Pancreas (tissue), 10 donors: ENCODE data around the gene ZNF543. TPM values are rescaled to one million over a fixed set of nuclear protein-coding genes. Genes with fewer than 3 reads are reported as not detected.

Experiments
- ATAC-seq, 4 donors: fragments of 200-7000 bp; cut with Tn5 transposase; one replicate each; pipeline versions ENCODE4 v1.8.0 to v1.9.1; 2020; ENCODE audit warnings: mild to moderate bottlenecking in 4 of 4, moderate library complexity in 4 of 4
- DNase-seq, 6 donors: peaks; one replicate each; pipeline ENCODE4 v3.0.0-alpha.2; 2020
- FAIRE-seq: peaks from 2 replicates; lab custom pipeline; 2012; peaks lifted over from hg19 to GRCh38; lab: Jason Lieb, UNC
- H3K27ac ChIP-seq, 4 donors: fragments of 200-600 bp; sonication (generic); 1 replicate in 3 of 4; 2 replicates in 1 of 4; pipeline versions ENCODE4 v1.5.0 to v1.8.0; 2020
- H3K27me3 ChIP-seq, 4 donors: fragments of 200-600 bp; one replicate each; pipeline ENCODE4 v1.8.0; 2021
- H3K36me3 ChIP-seq, 3 donors: fragments of 200-600 bp; sonication (generic) in 1 of 3; one replicate each; pipeline versions ENCODE4 v1.5.0 to v1.8.0; 2020 to 2021
- H3K4me1 ChIP-seq, 3 donors: fragments of 200-600 bp; one replicate each; pipeline ENCODE4 v1.8.0; 2021
- H3K4me3 ChIP-seq, 4 donors: fragments of 200-600 bp; sonication (generic) in 2 of 4; one replicate each; pipeline versions ENCODE4 v1.5.0 to v1.8.0; 2020 to 2021
- H3K9me3 ChIP-seq, 4 donors: fragments of 200-600 bp; one replicate each; pipeline ENCODE4 v1.8.0; 2021
- CTCF ChIP-seq, 4 donors: fragments of 200-600 bp; sonication (generic) in 3 of 4; IDR thresholded peaks; one replicate each; pipeline versions ENCODE4 v1.5.0 to v1.8.0; 2021; ENCODE audit warnings: antibody characterized with exemption in 4 of 4
- WGBS, 2 donors: extraction: QIAGEN DNeasy Blood & Tissue Kit; methylation state at CpG; one replicate each; pipeline ENCODE4 v1.1.7; 2013; 5-methylcytosine and 5-hydroxymethylcytosine counted together
- intact Hi-C, 3 donors: fragments of 100-400 bp; cut with DNase I; formaldehyde crosslinking; loops; one replicate each; pipeline versions ENCODE4 v1.11.1 to v1.14.2; 2022
- polyA plus RNA-seq, 2 donors: library from polyadenylated mRNA; stranded (reverse); fragments of 200-250 nt; gene quantifications; one replicate each; pipeline ENCODE4 v1.2.3, GENCODE V29; 2013
- total RNA-seq, 6 donors: library from RNA; stranded (reverse); fragmentation: NEBNext Ultra II Directional in 4 of 6; extraction: Animal tissue kit (Norgen Biotek cat#: 25700) in 4 of 6; gene quantifications; one replicate each; pipeline versions ENCODE4 v1.2.1 to v1.2.4, GENCODE V29; 2021 to 2023
- donor health status: healthy with polysubstance abuse.
- donor health status: DM: no; HTN: no; CAD: no; lungs with moderate emphysema.
- donor health status: DM: no; HTN: no; CAD: no.
- donor health status: control.
- donor health status: control.
- donor health status: Bipolar disorder and iron deficiency.
- donor health status: DM: yes; HTN: yes; CAD: no.
- donor health status: DM: no; HTN: no; CAD: no.
- donor health status: DM: no; HTN: no; CAD: no.
- donor health status: DM: yes; HTN: yes; CAD: no.

ZNF543 gene
- total and polyA plus RNA-seq, 8 donors, result 0.76 to 4.1 (median 1.5) TPM

GRCh38 chr19:57279418-57280164 is 40.7 kb upstream of the ZNF543 start:
- intact Hi-C loops, result no loop called here
- Histone ChIP-seq H3K36me3 (peaks cover 0 to 3% (median 3%) of the 10 kb centered on the region in 3 donors), H3K27me3 (no peaks in the 10 kb centered on the region), H3K27ac (peak overlapping the region; percentile 98 to 99 (median 98)), H3K4me1 (peaks cover 7 to 14% (median 7%) of the 10 kb centered on the region in 3 donors), H3K9me3 (no peaks in the 10 kb centered on the region), H3K4me3 (peak overlapping the region; percentile 58 to 95 (median 90))
- ATAC-seq, result peak; percentile 91 to 97 (median 93)
- TF ChIP-seq CTCF (IDR thresholded peaks at IDR 0.05), result no peak
- FAIRE-seq, result no peak
- 4 to 5% methylated on average over 25 of the region's 25 CpGs for WGBS, 2 donors
- peak; percentile 86 to 92 (median 89) for DNase-seq

- no peak for TF ChIP-seq CTCF (IDR thresholded peaks at IDR 0.05)
- ATAC-seq, result peak; percentile 96 to 98 (median 96)
- H3K27ac ChIP-seq, result peak within 1 kb of the TSS; percentile 98 to 99 (median 98)
- peaks cover 7 to 14% (median 7%) of the 10 kb centered on the region in 3 donors for H3K4me1 ChIP-seq
- intact Hi-C loops, result no loop called here
- FAIRE-seq, result no peak
- H3K27me3 ChIP-seq, result no peaks in the 10 kb centered on the region
- peaks cover 0 to 11% (median 4%) of the 10 kb centered on the region in 3 donors for H3K36me3 ChIP-seq
- WGBS, 2 donors, result 0% methylated on average over 65 to 71 of the region's 71 CpGs
- DNase-seq, result peak; percentile 96 to 99 (median 96)
- peak within 1 kb of the TSS; percentile 58 to 95 (median 90) for H3K4me3 ChIP-seq
- no peaks in the 10 kb centered on the region for H3K9me3 ChIP-seq
Observed at GRCh38 chr19:57280165-57280961, 39.9 kb upstream of the ZNF543 start, which contains the start of gene ZNF460. TSS of gene ZNF460 (plus strand) at chr19:57280485. CDS start at chr19:57280807, 322 bp downstream.

GRCh38 chr19:57280962-57281400 is 39.3 kb upstream of the ZNF543 start:
- H3K36me3 ChIP-seq, result peaks cover 0 to 17% (median 10%) of the 10 kb centered on the region in 3 donors
- peak overlapping the region; percentile 98 to 99 (median 98) for H3K27ac ChIP-seq
- intact Hi-C loops, result no loop called here
- H3K4me3 ChIP-seq, result peak overlapping the region; percentile 58 to 95 (median 90)
- TF ChIP-seq CTCF (IDR thresholded peaks at IDR 0.05), result no peak
- ATAC-seq (no peak), DNase-seq (peak in 2 of 6 donors; percentile 10 to 22), FAIRE-seq (no peak)
- H3K27me3 ChIP-seq, result no peaks in the 10 kb centered on the region
- 2 to 3% methylated on average over 6 of the region's 6 CpGs for WGBS, 2 donors
- H3K9me3 ChIP-seq, result no peaks in the 10 kb centered on the region
- H3K4me1 ChIP-seq, result peaks cover 7 to 14% (median 7%) of the 10 kb centered on the region in 3 donors

- ATAC-seq (no peak), DNase-seq (no peak), FAIRE-seq (no peak)
- H3K9me3 ChIP-seq, result no peaks in the 10 kb centered on the region
- intact Hi-C loops, result no loop called here
- WGBS, 2 donors, result 74 to 79% methylated on average over 5 of the region's 5 CpGs
- peak overlapping the region in 1 of 4 donors; percentile 88 for H3K4me3 ChIP-seq
- peaks cover 0 to 28% (median 10%) of the 10 kb centered on the region in 3 donors for H3K36me3 ChIP-seq
- no peak overlapping the region for H3K27ac ChIP-seq
- no peak for TF ChIP-seq CTCF (IDR thresholded peaks at IDR 0.05)
- H3K27me3 ChIP-seq, result no peaks in the 10 kb centered on the region
- peaks cover 7 to 14% (median 7%) of the 10 kb centered on the region in 3 donors for H3K4me1 ChIP-seq
Observed at GRCh38 chr19:57282011-57282643, 38.1 kb upstream of the ZNF543 start.
